Raji (cell line): ENCODE measurements around the gene POLR3E.

Experiments used
- POLR2A ChIP-seq: IDR thresholded peaks from 2 replicates; pipeline ENCODE4 v1.6.1; 2011; ENCODE audit warnings: low read depth, low read length, control low read depth; ENCODE audit not compliant: insufficient read depth

Gene POLR3E

DNA sequence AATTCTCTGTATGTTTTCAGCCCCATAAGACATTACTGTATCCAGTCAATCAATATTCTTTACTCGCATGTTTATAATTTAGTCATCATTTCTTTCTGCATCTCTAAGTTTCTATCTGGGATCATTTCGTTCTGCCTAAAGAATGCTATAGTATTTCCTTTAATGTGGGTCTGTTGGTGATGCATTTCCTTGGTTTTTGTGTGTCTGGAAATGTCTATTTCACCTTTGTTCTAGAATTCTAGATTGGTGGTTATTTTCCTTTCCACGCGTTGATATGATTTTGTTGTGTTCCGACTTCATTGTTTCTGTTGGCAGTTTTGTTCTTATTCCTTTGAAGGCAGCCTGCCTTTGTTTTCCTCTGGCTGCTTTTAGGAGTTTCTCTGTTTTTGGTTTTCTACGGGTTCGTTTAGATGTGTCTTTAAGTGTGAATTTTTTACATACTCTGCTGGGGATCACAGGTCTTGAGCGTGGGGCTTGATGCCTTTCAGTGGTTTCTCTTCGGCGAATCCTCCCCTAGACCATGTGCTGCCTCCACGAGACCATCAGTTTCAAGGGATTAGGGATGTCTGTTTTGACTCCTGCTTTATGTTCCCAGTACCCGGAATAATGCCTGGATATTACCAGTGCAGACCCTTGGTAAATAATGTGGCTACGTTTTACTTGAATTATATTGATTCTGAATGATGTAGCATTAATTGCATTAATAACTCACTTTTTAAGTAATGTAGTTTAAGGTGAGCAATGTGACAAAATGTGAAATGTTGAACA lies 23.5 kb downstream of the POLR3E start:
- no peak for TF ChIP-seq POLR2A

DNA sequence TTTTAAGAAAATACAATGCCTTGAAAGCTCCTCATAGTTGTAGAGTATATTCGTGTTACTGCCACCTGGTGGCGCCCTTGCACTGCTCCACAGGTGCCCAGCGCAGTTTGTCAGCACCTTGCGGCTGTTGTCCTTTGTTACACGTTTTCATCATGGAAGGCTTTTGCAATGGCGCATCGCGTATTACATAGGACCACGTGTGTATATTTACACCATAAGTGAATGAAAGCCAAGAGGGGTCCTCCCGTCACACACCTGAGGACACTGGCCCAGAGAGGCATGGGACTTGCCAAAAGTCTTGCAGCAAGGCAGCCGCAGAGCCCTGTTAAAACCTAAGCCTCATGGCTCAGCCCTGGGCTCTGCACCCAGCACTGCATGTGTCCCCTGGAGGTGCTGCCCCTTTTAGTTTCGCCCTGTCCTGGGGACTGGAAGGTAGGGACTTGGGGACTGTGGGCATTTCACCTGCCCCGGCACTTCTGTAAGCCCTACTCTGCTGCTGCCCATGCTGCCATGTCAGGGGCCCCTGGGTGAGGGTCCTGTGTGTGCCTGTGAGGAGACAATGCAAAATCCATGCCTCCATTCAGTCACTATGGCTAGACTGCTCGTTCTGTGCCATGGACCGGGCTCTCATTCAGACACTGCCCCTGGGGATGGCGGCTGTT lies 24.3 kb downstream of the POLR3E start:
- TF ChIP-seq POLR2A: no peak

DNA sequence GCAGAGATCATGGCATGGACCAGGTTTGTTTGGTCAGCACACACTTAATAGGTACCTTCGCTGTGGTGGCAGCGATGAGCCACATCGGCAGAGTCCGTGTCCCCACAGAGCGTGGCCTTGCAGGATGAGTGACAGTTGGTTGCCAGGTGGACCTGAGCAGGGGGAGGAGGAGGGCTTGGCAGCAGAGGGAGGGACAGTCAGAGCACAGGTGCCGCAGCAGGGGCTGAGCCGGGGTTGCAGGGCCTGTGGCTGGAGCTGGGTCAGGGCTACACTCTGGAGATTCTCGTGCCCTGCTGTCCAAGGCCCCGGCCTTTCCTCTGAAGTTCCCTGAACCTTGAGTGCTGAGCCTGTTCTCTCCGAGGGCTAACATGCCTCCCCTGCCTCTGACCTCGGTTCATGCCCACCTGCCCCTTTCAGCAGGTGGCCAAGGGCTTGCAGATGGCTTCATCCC lies 24.8 kb downstream of the POLR3E start:
- TF ChIP-seq POLR2A: no peak

DNA sequence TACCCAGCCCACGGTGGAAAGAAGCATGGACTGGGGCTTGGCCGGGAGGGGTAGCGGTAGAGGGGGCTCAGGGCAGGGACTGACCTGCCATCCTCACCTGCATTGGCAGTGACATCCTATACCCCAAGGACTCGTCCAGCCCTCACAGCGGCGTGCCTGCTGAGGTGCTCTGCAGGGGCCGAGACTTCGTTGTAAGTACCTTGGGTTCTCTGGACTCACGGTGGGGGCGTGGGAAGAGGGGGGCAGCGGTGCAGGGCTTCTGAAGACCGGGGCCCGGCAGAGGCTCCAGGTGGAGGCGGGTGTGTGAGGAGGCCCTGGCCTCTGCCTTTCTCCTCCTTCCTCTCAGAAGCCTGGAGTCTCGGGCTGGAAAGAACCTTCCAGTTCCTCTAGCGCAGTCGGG lies 25.5 kb downstream of the POLR3E start:
- TF ChIP-seq POLR2A: no peak

DNA sequence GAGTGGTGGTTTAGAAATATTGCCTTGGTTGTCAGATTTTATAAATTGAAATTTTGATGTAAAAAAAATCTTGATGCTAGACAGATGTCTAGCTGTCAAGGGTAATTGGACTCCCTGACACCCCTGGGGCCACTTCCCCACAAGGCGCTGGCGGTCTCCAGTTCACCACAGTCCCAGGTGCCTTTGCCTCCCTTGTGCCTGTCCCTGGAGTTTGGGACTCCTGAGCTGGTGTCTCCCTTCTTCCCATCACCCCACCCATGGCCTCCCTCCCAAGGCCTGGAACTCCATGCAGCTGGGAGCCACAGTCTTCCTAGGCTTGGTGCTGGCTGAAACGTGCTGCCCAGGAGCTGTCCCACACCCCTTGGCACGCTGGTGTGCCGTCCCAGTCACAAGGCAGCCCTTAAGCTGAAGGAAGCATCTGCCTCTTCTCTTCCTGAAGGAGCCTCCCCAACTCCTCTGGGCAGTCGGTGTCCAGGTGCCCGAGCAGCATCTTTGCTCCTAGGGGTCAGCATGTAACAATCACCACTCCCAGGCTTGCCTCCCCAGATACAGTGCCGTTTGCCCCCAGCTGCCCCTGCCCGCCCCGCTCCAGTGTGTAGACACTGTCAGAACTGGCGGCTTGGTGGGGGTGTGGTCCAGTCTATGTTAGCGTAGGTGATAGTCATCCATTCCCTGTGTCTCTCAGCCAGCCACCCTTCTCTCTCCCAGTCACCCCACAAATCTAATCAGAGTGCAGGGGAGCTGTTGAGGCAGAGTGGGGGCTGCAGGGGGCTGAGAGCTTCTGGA lies 26.2 kb downstream of the POLR3E start:
- TF ChIP-seq POLR2A: no peak

DNA sequence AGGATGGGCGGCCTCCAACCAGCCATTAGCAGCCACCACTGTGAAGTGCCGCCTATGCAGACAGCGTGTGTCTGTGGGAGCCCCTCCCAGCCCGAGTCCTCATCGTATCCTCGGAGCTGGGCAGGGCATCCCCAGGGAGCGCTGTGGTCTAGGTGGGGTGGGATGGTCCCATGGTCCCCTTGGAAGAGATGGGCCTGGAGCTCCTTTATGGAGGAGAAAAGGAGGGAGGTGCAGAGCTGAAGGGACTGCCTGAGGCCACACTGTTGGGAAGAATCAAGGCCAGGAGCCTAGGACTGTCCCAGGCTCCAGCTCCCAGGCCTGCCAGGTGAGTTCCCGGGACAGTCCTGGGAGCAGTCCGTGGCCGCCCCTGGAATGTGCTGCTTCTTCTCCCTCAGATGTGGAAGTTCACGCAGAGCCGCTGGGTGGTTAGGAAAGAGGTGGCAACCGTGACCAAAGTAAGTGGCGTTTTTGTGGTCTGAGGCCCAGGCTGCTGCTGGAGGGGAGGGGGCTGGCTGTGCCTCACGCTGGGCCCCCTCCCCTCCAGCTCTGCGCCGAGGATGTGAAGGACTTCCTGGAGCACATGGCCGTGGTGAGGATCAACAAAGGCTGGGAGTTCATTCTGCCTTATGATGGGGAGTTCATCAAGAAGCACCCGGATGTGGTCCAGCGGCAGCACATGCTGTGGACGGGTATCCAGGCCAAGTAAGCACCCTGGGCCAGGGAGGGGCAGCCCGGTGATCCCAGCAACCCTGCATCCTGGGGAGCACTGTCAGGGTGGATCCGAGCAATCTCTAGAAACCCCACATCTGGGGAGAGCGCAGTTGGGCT lies 27.0 kb downstream of the POLR3E start:
- TF ChIP-seq POLR2A: no peak

DNA sequence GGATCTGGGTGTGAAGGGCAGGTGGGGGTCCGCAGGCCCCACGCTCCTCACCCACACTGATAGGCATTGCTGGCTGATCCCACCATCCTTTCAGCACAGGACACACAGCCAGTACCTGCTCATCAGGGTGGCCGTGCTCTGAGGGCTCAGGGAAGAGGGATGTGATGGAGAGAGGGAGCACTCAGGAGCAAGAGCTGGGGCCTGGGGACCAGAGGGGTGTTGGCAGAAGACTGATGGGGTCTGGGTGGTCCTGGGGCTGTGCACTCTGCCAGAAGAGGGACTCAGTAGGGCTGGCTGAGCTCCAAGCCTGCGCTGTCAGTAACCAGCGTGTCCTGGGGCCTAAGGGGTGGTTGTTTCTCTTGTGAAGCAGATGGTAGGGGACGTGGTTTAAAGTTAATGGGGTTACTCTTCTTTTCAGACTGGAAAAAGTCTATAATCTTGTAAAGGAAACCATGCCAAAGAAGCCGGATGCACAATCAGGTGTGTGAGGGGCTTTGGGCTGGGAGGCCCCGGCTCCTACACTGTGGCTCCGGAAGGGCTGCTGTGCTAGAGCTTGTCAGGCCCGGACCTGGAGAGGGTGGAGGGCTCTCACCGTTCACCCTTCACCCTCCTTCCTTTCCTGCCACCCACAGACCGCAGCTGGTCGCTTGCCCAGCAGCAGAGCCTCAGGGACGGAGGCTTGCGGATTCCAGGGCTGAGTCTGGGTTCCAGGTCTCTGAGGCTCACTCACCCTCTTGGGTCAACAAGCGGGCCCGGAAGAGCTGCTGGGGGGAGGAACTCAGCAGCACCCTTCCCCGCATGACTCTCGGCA lies 27.8 kb downstream of the POLR3E start:
- TF ChIP-seq POLR2A: no peak

DNA sequence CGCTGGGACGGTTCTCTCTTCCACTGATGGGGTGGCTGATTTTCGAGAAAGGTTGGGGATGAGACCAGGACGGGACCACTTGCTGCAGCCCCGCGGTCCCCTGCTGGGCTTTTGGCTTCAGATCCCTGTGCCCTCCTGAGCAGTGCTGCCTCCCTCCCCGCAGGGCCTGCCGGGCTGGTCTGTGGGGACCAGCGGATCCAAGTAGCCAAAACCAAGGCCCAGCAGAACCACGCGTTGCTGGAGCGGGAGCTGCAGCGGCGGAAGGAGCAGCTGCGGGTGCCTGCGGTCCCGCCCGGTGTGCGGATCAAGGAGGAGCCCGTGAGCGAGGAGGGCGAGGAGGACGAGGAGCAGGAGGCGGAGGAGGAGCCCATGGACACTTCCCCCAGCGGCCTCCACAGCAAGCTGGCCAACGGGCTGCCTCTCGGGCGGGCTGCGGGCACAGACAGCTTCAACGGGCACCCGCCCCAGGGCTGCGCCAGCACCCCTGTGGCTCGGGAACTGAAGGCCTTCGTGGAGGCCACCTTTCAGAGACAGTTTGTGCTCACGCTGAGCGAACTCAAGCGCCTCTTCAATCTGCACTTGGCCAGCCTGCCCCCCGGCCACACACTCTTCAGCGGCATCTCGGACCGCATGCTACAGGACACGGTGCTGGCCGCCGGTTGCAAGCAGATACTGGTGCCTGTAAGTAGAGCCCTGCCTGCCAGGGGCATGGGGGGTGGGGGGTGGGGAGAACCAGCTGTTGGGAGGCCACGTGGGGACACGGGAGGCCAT lies 28.6 kb downstream of the POLR3E start:
- TF ChIP-seq POLR2A: no peak

DNA sequence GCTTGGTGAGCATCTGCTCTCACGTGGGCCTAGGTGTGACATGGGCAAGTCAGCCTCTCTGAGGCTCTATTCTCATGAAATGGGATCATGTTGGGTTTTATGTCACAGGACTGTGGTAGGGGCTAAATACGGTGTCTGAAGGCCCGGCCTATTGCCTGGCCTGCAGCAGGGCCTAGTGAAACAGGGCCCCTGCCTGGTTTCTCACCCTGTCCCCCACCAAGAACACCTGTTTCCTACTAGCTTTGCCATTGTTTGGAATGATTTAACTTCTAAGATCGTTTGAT lies 29.1 kb downstream of the POLR3E start:
- TF ChIP-seq POLR2A: no peak

DNA sequence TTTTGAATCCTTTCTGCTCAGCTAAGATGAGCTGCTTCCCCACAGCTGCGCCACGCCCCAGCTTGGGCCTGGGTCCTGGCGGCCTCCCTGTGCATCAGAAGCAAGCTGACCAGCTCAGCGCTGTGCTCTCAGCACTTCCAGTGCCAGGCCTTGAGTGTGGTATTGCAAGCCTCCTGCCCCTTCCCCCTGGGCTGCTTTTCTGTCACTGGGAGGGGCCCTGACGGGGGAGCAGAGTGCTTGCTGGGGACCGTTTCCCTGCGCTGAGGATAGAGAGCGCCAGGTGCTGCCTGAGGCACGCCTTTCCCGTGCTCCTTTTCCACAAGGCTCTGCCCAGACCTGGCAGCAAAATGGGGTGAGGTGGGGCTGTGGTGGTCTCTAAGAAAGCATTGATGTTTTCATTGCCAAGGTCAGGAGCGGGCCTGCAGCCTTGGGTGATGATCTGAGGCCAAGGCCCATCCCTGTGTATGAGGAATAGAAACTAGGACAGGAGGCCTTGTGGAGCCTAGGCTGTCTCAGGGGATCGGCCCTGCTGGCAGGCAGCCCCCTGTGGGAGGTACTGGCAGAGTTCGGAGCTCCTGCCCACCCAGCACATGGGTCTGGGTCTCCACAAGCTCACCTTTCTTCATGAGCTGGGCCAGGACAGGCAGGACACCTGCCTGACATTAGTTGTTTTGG lies 29.7 kb downstream of the POLR3E start:
- no peak for TF ChIP-seq POLR2A

DNA sequence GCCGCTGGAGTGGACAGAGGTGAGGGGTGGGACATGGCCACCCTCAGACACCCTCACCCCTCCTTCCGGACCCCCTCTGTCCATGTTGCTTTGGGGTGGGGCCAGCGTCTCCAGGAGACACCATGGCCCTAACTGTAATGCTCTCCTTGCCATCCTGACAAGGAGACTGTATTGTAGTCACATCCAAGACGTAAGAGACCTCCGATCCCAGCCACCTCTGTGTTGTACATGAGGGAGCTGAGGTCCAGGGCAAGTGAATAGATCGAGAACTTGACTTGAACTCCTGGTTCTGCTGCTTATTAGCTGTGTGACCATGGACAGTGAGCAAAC lies 30.2 kb downstream of the POLR3E start:
- TF ChIP-seq POLR2A: no peak

DNA sequence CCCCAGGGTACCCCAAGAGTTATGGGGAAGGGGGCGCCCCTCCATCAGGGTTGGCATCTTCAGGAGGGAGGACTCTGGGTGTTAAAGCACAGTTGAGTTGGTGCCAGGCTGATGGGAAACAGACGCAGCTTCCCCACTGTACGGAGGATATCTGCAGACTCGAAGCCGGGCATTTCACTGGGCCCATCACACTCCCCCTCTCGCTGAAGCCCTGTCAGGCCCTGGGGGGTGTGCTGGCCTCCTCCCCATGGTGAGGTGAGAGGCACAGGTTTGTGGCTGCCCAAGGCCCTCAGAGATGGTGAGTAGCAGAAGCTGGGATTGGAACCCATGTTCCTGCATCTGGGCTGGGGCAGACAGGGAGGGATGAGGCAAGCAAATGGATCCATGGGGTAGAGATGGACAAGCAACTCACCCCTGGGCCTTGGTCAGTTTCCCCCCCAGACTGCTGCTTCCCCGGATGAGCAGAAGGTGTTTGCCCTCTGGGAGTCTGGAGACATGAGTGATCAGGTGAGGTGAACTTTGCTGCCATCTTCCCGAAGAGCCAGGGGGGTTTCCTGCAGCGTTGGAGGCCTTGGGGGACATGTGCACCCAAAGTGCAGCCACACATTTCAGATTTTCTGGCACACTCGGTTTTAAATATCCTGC lies 31.0 kb downstream of the POLR3E start:
- TF ChIP-seq POLR2A: no peak

DNA sequence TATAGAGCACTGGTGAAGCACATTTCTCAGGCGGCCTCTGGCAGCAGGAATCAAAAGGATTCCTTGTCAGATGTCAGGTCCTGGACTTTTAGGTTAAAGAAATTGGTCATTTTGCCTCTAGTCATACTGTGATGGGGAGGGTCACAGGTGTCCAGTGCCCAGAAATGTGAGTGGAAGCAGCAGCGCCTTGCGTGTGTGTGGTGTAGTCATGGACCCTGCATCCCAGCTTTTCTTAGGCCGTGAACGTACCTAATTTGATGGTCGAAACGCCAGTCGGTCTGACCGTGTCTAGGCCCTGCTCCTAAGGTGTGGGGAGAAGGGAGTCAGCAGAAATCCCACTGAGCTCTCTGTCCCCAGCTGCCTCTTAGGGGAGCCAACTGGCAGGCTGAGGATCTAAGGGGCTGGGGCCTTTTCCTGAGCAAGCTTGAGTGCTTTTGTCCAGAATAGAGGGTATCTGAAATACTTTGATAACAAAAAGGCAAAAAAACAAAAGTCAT lies 32.0 kb downstream of the POLR3E start:
- TF ChIP-seq POLR2A: no peak

DNA sequence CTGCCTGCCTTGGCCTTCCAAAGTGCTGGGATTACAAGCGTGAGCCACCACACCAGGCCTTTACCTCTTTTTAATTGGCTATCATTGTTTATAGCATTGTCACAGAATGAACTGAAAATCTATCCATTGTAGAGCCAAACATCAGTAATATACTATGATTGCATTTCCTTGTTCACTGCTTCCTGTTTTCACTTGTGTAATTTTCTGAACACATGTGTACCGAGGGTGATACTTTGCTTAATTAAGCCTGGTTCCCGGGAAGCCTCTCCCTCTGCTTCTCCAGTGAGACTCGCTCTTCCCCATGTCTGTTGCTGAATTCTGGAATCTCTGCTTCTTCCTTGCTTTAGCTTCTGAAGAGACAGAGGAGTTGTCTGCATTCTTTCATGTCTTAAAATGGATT lies 33.1 kb downstream of the POLR3E start:
- no peak for TF ChIP-seq POLR2A
